NCI-H2171 (cell line): ENCODE data around the gene RBM24.
"Not testable (repeated sequence)": the region's sequence is repeated elsewhere in the genome, so short reads cannot be mapped to it uniquely, and the experiment has no call there.

Experiments used
- DNase-seq: peaks from one replicate; lab custom pipeline; 2025; lab: John Stamatoyannopoulos, UW

Gene RBM24

GRCh38 chr6:17291778-17292177 is 10.6 kb downstream of the RBM24 start:
- DNase-seq, result no peak

GRCh38 chr6:17292600-17293133 is 11.5 kb downstream of the RBM24 start:
- no peak for DNase-seq

GRCh38 chr6:17293395-17293794 is 12.2 kb downstream of the RBM24 start:
- DNase-seq, result no peak

GRCh38 chr6:17297271-17298080 is 16.3 kb downstream of the RBM24 start:
- no peak for DNase-seq

- DNase-seq, result no peak
These were observed 17.1 kb downstream of the RBM24 start for GRCh38 chr6:17298257-17298656.

GRCh38 chr6:17299222-17299621 is 18.1 kb downstream of the RBM24 start:
- DNase-seq, result no peak

GRCh38 chr6:17299750-17300149 is 18.6 kb downstream of the RBM24 start:
- no peak for DNase-seq

GRCh38 chr6:17300637-17301036 is 19.5 kb downstream of the RBM24 start:
- DNase-seq, result no peak

- no peak for DNase-seq
These were observed 22.3 kb downstream of the RBM24 start for GRCh38 chr6:17303444-17303843.

- no peak for DNase-seq
These were observed 24.2 kb downstream of the RBM24 start for GRCh38 chr6:17305219-17306001.

GRCh38 chr6:17311595-17312311 is 30.6 kb downstream of the RBM24 start:
- DNase-seq, result peak; percentile 45

- DNase-seq, result not testable (repeated sequence)
These were observed 32.1 kb downstream of the RBM24 start for GRCh38 chr6:17313238-17313637.

- DNase-seq, result no peak
These were observed 32.8 kb downstream of the RBM24 start for GRCh38 chr6:17313971-17314370.

GRCh38 chr6:17315262-17315661 is 34.1 kb downstream of the RBM24 start:
- no peak for DNase-seq

- no peak for DNase-seq
These were observed 37.4 kb downstream of the RBM24 start for GRCh38 chr6:17318435-17319165.

GRCh38 chr6:17320266-17320665 is 39.1 kb downstream of the RBM24 start:
- DNase-seq, result not testable (repeated sequence)

GRCh38 chr6:17331238-17331637 is 50.1 kb downstream of the RBM24 start:
- DNase-seq, result no peak

- DNase-seq, result no peak
These were observed 53.1 kb downstream of the RBM24 start for GRCh38 chr6:17334265-17334664.

GRCh38 chr6:17336425-17336824 is 55.3 kb downstream of the RBM24 start:
- no peak for DNase-seq

- DNase-seq, result no peak
These were observed 58.1 kb downstream of the RBM24 start for GRCh38 chr6:17339308-17339670.

GRCh38 chr6:17341117-17341805 is 60.1 kb downstream of the RBM24 start:
- DNase-seq, result no peak
